Loucy (cell line): ENCODE data around the gene SLC2A1.

Experiments
- H2AFZ ChIP-seq: fragments of 200-600 bp; sonication (generic); 2 replicates; pipeline ENCODE4 v1.6.0; 2016; ENCODE audit warnings: antibody characterized with exemption, mild to moderate bottlenecking, low read length, moderate library complexity
- H3F3A ChIP-seq: fragments of 200-600 bp; 2 replicates; pipeline ENCODE4 v1.6.0; 2016; ENCODE audit warnings: antibody characterized with exemption, low read depth, mild to moderate bottlenecking
- H3K27me3 ChIP-seq: fragments of 200-600 bp; sonication (generic); 2 replicates; pipeline ENCODE4 v1.6.1; 2014; ENCODE audit warnings: low read length, mild to moderate bottlenecking; ENCODE audit not compliant: insufficient read depth, poor library complexity, severe bottlenecking
- H3K36me3 ChIP-seq: fragments of 200-600 bp; sonication (generic); 2 replicates; pipeline ENCODE4 v1.6.1; 2016; ENCODE audit warnings: low read length; ENCODE audit not compliant: insufficient read depth
- H3K4me1 ChIP-seq: fragments of 200-600 bp; sonication (generic); 2 replicates; pipeline ENCODE4 v1.5.1; 2014; ENCODE audit warnings: low read length, mild to moderate bottlenecking; ENCODE audit not compliant: insufficient read depth, poor library complexity, severe bottlenecking
- H3K4me2 ChIP-seq: fragments of 200-600 bp; sonication (generic); 2 replicates; pipeline ENCODE4 v1.6.0; 2014; ENCODE audit warnings: antibody characterized with exemption, low read length, low read depth, mild to moderate bottlenecking; ENCODE audit not compliant: poor library complexity, severe bottlenecking
- H3K4me3 ChIP-seq: fragments of 200-600 bp; sonication (generic); 2 replicates; pipeline ENCODE4 v1.5.1; 2014; ENCODE audit warnings: low read length, mild to moderate bottlenecking, mixed read lengths; ENCODE audit not compliant: poor library complexity, severe bottlenecking
- H3K79me2 ChIP-seq: fragments of 200-600 bp; sonication (generic); 2 replicates; pipeline ENCODE4 v1.6.1; 2014; ENCODE audit warnings: low read length; ENCODE audit not compliant: insufficient read depth
- H3K9ac ChIP-seq: fragments of 200-600 bp; sonication (generic); 2 replicates; pipeline ENCODE4 v1.6.0; 2014; ENCODE audit warnings: mild to moderate bottlenecking, low read depth, low read length, moderate library complexity; ENCODE audit not compliant: poor library complexity, severe bottlenecking
- H3K9me2 ChIP-seq: fragments of 200-600 bp; sonication (generic); replicated peaks from 2 replicates; pipeline ENCODE4 v1.6.1; 2016; ENCODE audit warnings: low read depth, low read length, mixed read lengths
- H3K9me3 ChIP-seq: fragments of 200-600 bp; sonication (generic); 2 replicates; pipeline ENCODE4 v1.6.1; 2014; ENCODE audit warnings: mild to moderate bottlenecking, antibody characterized with exemption, low read length, low read depth; ENCODE audit not compliant: insufficient read depth
- H4K20me1 ChIP-seq: fragments of 200-600 bp; sonication (generic); 2 replicates; pipeline ENCODE4 v1.6.0; 2014; ENCODE audit warnings: antibody characterized with exemption, low read length, mild to moderate bottlenecking; ENCODE audit not compliant: insufficient read depth, poor library complexity, severe bottlenecking
- CTCF ChIP-seq: fragments of 200-600 bp; sonication (generic); conservative IDR thresholded peaks from 2 replicates; pipeline ENCODE4 v1.5.1; 2014; ENCODE audit warnings: mild to moderate bottlenecking, antibody characterized with exemption, low read length
- EZH2phosphoT487 ChIP-seq: fragments of 200-600 bp; IDR thresholded peaks from 2 replicates; pipeline ENCODE4 v1.6.1; 2018; ENCODE audit warnings: antibody characterized with exemption, mild to moderate bottlenecking, moderate library complexity, borderline replicate concordance

SLC2A1 gene

GRCh38 chr1:42947117-42947516 lies 11.6 kb downstream of the SLC2A1 start:
- H3K4me1 ChIP-seq = peaks cover 52% of the 10 kb centered on the region
- H3F3A ChIP-seq = no peaks in the 10 kb centered on the region
- no peak overlapping the region for H3K4me2 ChIP-seq
- no peaks in the 10 kb centered on the region for H3K9me3 ChIP-seq
- TF ChIP-seq EZH2phosphoT487 (no peak), CTCF (no peak)
- peaks cover 54% of the 10 kb centered on the region; the same call in 1 of the 2 replicates for H3K36me3 ChIP-seq
- no peaks in the 10 kb centered on the region for H3K9me2 ChIP-seq
- no peaks in the 10 kb centered on the region for H3K27me3 ChIP-seq
- peaks cover 88% of the 10 kb centered on the region for H4K20me1 ChIP-seq
- H3K79me2 ChIP-seq = peaks cover 100% of the 10 kb centered on the region
- H2AFZ ChIP-seq = no peak overlapping the region
- no peak overlapping the region for H3K9ac ChIP-seq
- no peak overlapping the region for H3K4me3 ChIP-seq

- peaks cover 100% of the 10 kb centered on the region for H3K79me2 ChIP-seq
- H3K27me3 ChIP-seq = no peaks in the 10 kb centered on the region
- H3K4me2 ChIP-seq = no peak overlapping the region
- peaks cover 80% of the 10 kb centered on the region for H4K20me1 ChIP-seq
- H2AFZ ChIP-seq = no peak overlapping the region
- no peak overlapping the region for H3K9ac ChIP-seq
- H3K4me1 ChIP-seq = peaks cover 44% of the 10 kb centered on the region
- H3K4me3 ChIP-seq = no peak overlapping the region
- H3F3A ChIP-seq = no peaks in the 10 kb centered on the region
- H3K9me3 ChIP-seq = no peaks in the 10 kb centered on the region
- H3K9me2 ChIP-seq = no peaks in the 10 kb centered on the region
- TF ChIP-seq EZH2phosphoT487 (no peak), CTCF (no peak)
- H3K36me3 ChIP-seq = peaks cover 62% of the 10 kb centered on the region; the same call in 1 of the 2 replicates
Observed at GRCh38 chr1:42946120-42946898, 12.4 kb downstream of the SLC2A1 start.

GRCh38 chr1:42945164-42945563 lies 13.5 kb downstream of the SLC2A1 start:
- H3K4me2 ChIP-seq = peak overlapping the region; percentile 17
- no peak overlapping the region for H3K9ac ChIP-seq
- H3K9me3 ChIP-seq = no peaks in the 10 kb centered on the region
- H2AFZ ChIP-seq = no peak overlapping the region
- H3F3A ChIP-seq = no peaks in the 10 kb centered on the region
- no peaks in the 10 kb centered on the region for H3K27me3 ChIP-seq
- peaks cover 72% of the 10 kb centered on the region; the same call in 1 of the 2 replicates for H3K36me3 ChIP-seq
- TF ChIP-seq EZH2phosphoT487 = no peak
- no peak overlapping the region for H3K4me3 ChIP-seq
- H3K4me1 ChIP-seq = peaks cover 35% of the 10 kb centered on the region
- H3K9me2 ChIP-seq = no peaks in the 10 kb centered on the region
- H3K79me2 ChIP-seq = peaks cover 98% of the 10 kb centered on the region
- H4K20me1 ChIP-seq = peaks cover 69% of the 10 kb centered on the region
